Stimulated activated naive CD8-positive, alpha-beta T cell treated with anti-CD3 and anti-CD28 coated beads, Interleukin-15, Interleukin-2, amounts not matched to agents 100 ng/mL and 50 ng/mL, for 24 hours (primary cell): ENCODE data around the gene CTDSP1.

Experiments
- H3K27ac Mint-ChIP-seq: one replicate; pipeline ENCODE4 v1.8.0; 2021; ENCODE audit warnings: mild to moderate bottlenecking, mixed read lengths
- H3K27me3 Mint-ChIP-seq: one replicate; pipeline ENCODE4 v1.8.0; 2021; ENCODE audit warnings: mixed read lengths
- H3K36me3 Mint-ChIP-seq: one replicate; pipeline ENCODE4 v1.8.0; 2021; ENCODE audit warnings: low read depth, mixed read lengths
- H3K4me1 Mint-ChIP-seq: one replicate; pipeline ENCODE4 v1.8.0; 2021; ENCODE audit warnings: low read depth, mixed read lengths
- H3K4me3 Mint-ChIP-seq: one replicate; pipeline ENCODE4 v1.8.0; 2021; ENCODE audit warnings: mild to moderate bottlenecking, mixed read lengths
- H3K9me3 Mint-ChIP-seq: one replicate; pipeline ENCODE4 v1.8.0; 2021; ENCODE audit warnings: mixed read lengths

CTDSP1 gene

DNA sequence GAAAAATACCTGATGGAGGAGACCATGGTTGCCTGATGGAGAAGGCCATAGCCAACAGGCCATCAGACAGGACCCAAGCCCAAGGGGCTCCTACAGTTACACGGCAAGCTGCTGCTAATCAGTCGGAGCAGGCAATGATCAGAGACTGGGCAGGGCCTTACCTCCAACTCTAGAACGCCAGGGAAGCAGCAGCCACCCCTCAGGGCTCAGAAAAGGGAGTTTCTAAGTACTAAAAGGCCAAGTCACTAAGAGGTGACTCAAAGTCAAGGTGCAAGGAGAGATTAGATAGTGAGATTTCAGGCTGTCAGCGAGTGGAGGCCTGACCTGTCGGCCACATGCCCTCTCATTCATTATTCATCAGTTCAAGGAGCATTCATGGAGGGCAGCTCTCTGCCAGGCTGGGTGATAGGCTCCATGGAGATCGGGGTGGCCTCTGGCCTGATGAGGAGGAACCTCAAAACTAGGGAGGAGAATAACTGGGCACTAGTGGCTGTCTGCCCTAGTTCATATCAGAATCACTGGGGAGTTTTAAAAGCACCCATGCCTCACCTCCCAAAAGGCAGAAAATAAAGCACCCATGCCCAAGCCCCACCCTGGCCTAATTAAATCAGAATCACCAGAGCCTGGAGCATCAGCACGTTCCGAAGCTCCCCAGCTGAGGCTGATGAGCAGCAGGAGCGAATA lies 22.9 kb downstream of the CTDSP1 start:
- no peaks in the 10 kb centered on the region for H3K9me3 Mint-ChIP-seq
- H3K4me1 Mint-ChIP-seq = no peaks in the 10 kb centered on the region
- H3K36me3 Mint-ChIP-seq = no peaks in the 10 kb centered on the region
- H3K4me3 Mint-ChIP-seq = no peak overlapping the region
- no peak overlapping the region for H3K27ac Mint-ChIP-seq
- H3K27me3 Mint-ChIP-seq = no peaks in the 10 kb centered on the region

DNA sequence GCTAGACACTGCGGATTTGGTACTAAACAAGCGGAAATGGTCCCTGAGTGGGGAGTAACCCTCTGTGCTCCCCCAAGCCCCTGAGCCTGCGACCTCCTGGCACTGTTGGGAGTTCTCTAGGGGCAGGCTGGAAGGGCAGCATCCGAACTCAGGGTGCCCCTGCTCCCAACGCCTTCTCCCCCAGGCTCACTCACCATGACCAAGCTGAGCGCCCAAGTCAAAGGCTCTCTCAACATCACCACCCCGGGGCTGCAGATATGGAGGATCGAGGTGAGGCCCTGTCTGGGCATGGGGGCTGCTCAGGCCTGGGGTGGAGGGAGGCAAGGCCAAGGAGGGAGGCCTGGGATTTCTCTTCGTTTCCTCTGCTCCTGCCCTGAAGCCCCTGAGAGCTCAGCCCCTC lies 23.9 kb downstream of the CTDSP1 start:
- no peak overlapping the region for H3K4me3 Mint-ChIP-seq
- no peaks in the 10 kb centered on the region for H3K36me3 Mint-ChIP-seq
- no peaks in the 10 kb centered on the region for H3K27me3 Mint-ChIP-seq
- H3K9me3 Mint-ChIP-seq = no peaks in the 10 kb centered on the region
- H3K4me1 Mint-ChIP-seq = no peaks in the 10 kb centered on the region
- H3K27ac Mint-ChIP-seq = no peak overlapping the region

DNA sequence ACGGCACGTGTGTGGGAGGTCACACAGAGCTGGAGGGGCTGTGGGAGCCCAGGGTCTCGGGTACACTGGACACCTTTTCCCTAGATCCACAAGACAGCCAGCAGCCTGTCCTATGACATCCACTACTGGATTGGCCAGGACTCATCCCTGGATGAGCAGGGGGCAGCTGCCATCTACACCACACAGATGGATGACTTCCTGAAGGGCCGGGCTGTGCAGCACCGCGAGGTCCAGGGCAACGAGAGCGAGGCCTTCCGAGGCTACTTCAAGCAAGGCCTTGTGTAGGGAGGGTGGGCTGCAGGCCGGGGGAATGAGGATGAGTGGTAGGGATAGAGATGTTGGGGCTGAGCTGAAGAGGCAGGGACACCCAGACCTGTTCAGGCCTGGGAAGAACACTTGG lies 25.9 kb downstream of the CTDSP1 start:
- no peak overlapping the region for H3K27ac Mint-ChIP-seq
- H3K4me3 Mint-ChIP-seq = no peak overlapping the region
- no peaks in the 10 kb centered on the region for H3K9me3 Mint-ChIP-seq
- H3K36me3 Mint-ChIP-seq = no peaks in the 10 kb centered on the region
- no peaks in the 10 kb centered on the region for H3K4me1 Mint-ChIP-seq
- no peaks in the 10 kb centered on the region for H3K27me3 Mint-ChIP-seq

- Mint-ChIP-seq H3K9me3 (no peaks in the 10 kb centered on the region), H3K36me3 (no peaks in the 10 kb centered on the region), H3K4me3 (no peak overlapping the region), H3K27me3 (no peaks in the 10 kb centered on the region), H3K4me1 (no peaks in the 10 kb centered on the region), H3K27ac (no peak overlapping the region)
These were observed 28.1 kb downstream of the CTDSP1 start for GRCh38 chr2:218427741-218428140.

- no peaks in the 10 kb centered on the region for H3K36me3 Mint-ChIP-seq
- H3K4me1 Mint-ChIP-seq = no peaks in the 10 kb centered on the region
- H3K27ac Mint-ChIP-seq = no peak overlapping the region
- H3K27me3 Mint-ChIP-seq = no peaks in the 10 kb centered on the region
- no peaks in the 10 kb centered on the region for H3K9me3 Mint-ChIP-seq
- no peak overlapping the region for H3K4me3 Mint-ChIP-seq
These were observed 29.3 kb downstream of the CTDSP1 start for GRCh38 chr2:218428846-218429558.

DNA sequence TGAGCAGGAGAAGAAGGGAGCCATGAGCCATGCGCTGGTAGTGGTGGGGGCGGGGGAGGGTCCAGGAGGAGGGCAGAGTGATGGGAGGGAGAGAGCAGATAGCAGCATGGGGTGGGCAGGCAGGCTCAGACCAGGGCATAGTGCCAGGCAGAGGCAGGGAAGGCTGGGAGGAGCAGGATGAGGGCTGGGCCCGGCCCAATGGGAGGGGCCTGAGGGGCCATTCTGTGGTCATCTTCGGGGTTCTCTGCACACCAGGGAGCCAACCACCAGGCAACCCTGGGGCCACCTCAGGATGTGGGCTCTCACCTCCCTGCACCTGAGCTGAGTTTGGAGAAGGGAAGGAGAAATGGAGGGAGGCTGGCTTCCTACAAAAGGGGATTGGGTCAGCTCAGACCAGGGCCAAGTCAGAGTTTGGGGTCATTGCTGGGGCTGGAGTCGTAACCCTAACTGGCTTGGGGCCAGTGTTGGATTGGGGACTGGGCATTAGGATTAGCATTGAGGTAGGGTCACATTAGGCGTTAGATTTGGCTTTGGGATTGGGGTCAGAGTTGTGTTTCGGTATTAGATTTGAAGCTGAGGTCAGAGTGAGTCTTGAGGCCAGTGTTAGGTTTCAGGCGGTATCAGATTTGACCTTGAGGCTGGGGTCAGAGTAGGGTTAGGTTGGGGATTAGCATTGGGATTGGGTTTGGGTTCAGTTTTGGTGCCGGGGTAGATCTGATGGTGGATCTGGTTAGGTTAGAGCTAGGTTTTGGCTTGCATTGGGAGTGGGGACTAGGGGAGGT lies 30.4 kb downstream of the CTDSP1 start:
- Mint-ChIP-seq H3K4me3 (no peak overlapping the region), H3K27ac (no peak overlapping the region), H3K9me3 (no peaks in the 10 kb centered on the region), H3K27me3 (no peaks in the 10 kb centered on the region), H3K4me1 (no peaks in the 10 kb centered on the region), H3K36me3 (no peaks in the 10 kb centered on the region)

DNA sequence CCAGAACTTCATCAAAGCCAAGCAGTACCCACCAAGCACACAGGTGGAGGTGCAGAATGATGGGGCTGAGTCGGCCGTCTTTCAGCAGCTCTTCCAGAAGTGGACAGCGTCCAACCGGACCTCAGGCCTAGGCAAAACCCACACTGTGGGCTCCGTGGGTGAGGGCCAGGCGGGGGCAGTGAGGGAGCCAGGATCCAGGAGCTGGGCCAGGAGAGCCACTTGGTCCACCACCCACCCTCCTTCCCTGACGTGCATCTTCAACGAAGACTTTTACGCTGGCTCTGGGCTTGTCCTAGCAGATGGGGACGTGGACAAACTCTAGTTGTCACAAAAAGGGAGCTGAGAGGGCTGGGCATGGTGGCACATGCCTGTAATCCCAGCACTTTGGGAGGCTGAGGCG lies 31.1 kb downstream of the CTDSP1 start:
- no peaks in the 10 kb centered on the region for H3K27me3 Mint-ChIP-seq

DNA sequence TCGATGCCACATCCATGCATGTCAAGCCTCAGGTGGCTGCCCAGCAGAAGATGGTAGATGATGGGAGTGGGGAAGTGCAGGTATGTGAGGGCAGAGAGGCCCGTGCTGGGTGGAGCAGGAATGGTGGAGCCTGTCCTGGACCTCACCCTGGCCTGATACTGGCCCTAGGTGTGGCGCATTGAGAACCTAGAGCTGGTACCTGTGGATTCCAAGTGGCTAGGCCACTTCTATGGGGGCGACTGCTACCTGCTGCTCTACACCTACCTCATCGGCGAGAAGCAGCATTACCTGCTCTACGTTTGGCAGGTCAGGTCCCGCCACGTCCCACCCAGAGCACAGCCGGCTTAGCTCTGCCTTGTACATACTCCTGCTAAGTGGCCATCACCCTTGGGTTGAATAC lies 32.2 kb downstream of the CTDSP1 start:
- Mint-ChIP-seq H3K27me3 (no peaks in the 10 kb centered on the region), H3K27ac (no peak overlapping the region), H3K4me1 (no peaks in the 10 kb centered on the region)

More for the DNA sequence above, 31.1 kb downstream of the CTDSP1 start:
- Mint-ChIP-seq H3K4me3 (no peak overlapping the region), H3K36me3 (no peaks in the 10 kb centered on the region), H3K27ac (no peak overlapping the region), H3K4me1 (no peaks in the 10 kb centered on the region), H3K9me3 (no peaks in the 10 kb centered on the region)

GRCh38 chr2:218432676-218433365 lies 33.2 kb downstream of the CTDSP1 start:
- no peaks in the 10 kb centered on the region for H3K4me1 Mint-ChIP-seq
- H3K9me3 Mint-ChIP-seq = no peaks in the 10 kb centered on the region
- no peaks in the 10 kb centered on the region for H3K27me3 Mint-ChIP-seq
- H3K36me3 Mint-ChIP-seq = no peaks in the 10 kb centered on the region
- H3K27ac Mint-ChIP-seq = no peak overlapping the region
- H3K4me3 Mint-ChIP-seq = no peak overlapping the region

More for the DNA sequence above, 32.2 kb downstream of the CTDSP1 start:
- Mint-ChIP-seq H3K4me3 (no peak overlapping the region), H3K36me3 (no peaks in the 10 kb centered on the region), H3K9me3 (no peaks in the 10 kb centered on the region)

DNA sequence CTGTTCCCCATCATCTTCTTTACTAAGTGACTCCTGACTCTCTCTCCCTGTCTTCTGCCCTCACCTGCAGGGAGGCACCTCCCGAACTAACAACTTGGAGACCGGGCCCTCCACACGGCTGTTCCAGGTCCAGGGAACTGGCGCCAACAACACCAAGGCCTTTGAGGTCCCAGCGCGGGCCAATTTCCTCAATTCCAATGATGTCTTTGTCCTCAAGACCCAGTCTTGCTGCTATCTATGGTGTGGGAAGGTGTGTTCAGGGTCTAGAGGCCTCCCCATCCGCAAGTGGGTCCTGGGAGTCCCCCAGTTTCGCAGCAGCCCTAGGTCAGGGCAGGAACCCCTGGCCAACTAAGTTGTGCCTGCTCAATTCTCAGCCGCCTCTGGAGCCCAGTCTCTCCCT lies 34.8 kb downstream of the CTDSP1 start:
- no peaks in the 10 kb centered on the region for H3K36me3 Mint-ChIP-seq
- no peak overlapping the region for H3K4me3 Mint-ChIP-seq
- no peaks in the 10 kb centered on the region for H3K9me3 Mint-ChIP-seq
- H3K27me3 Mint-ChIP-seq = no peaks in the 10 kb centered on the region
- peaks cover 3% of the 10 kb centered on the region for H3K4me1 Mint-ChIP-seq
- no peak overlapping the region for H3K27ac Mint-ChIP-seq

GRCh38 chr2:218435003-218435982 lies 35.6 kb downstream of the CTDSP1 start:
- no peaks in the 10 kb centered on the region for H3K36me3 Mint-ChIP-seq
- no peaks in the 10 kb centered on the region for H3K9me3 Mint-ChIP-seq
- H3K27ac Mint-ChIP-seq = no peak overlapping the region
- peaks cover 3% of the 10 kb centered on the region for H3K4me1 Mint-ChIP-seq
- H3K4me3 Mint-ChIP-seq = no peak overlapping the region
- H3K27me3 Mint-ChIP-seq = no peaks in the 10 kb centered on the region

- Mint-ChIP-seq H3K9me3 (no peaks in the 10 kb centered on the region), H3K36me3 (no peaks in the 10 kb centered on the region), H3K27me3 (no peaks in the 10 kb centered on the region), H3K4me3 (no peak overlapping the region), H3K4me1 (peaks cover 3% of the 10 kb centered on the region), H3K27ac (no peak overlapping the region)
These were observed 37.3 kb downstream of the CTDSP1 start for GRCh38 chr2:218436992-218437391.

GRCh38 chr2:218437969-218438368 lies 38.3 kb downstream of the CTDSP1 start:
- Mint-ChIP-seq H3K4me1 (peaks cover 3% of the 10 kb centered on the region), H3K27me3 (no peaks in the 10 kb centered on the region), H3K4me3 (no peak overlapping the region), H3K36me3 (no peaks in the 10 kb centered on the region), H3K27ac (no peak overlapping the region), H3K9me3 (no peaks in the 10 kb centered on the region)

DNA sequence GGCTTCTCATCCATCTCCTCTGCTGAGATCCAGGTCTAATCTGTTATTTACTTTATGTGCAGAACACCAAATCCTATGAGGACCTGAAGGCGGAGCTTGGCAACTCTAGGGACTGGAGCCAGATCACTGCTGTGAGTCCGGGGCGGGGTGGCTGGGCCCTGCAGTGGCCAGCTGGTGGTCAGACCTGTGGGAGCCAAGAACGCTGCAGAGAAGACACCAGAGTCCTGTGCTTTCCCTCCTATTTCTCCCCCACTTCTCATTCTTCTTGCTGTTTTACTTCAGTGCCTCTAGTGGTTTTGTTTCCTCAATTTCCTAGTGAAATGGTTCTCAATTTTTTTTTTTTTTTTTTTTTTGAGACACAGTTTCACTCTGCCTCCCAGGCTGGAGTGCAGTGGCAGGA lies 38.9 kb downstream of the CTDSP1 start:
- Mint-ChIP-seq H3K9me3 (no peaks in the 10 kb centered on the region), H3K4me1 (peaks cover 3% of the 10 kb centered on the region), H3K27me3 (no peaks in the 10 kb centered on the region), H3K36me3 (no peaks in the 10 kb centered on the region), H3K27ac (no peak overlapping the region), H3K4me3 (no peak overlapping the region)
